ENCODE measurements around the gene KRT77.

DNA sequence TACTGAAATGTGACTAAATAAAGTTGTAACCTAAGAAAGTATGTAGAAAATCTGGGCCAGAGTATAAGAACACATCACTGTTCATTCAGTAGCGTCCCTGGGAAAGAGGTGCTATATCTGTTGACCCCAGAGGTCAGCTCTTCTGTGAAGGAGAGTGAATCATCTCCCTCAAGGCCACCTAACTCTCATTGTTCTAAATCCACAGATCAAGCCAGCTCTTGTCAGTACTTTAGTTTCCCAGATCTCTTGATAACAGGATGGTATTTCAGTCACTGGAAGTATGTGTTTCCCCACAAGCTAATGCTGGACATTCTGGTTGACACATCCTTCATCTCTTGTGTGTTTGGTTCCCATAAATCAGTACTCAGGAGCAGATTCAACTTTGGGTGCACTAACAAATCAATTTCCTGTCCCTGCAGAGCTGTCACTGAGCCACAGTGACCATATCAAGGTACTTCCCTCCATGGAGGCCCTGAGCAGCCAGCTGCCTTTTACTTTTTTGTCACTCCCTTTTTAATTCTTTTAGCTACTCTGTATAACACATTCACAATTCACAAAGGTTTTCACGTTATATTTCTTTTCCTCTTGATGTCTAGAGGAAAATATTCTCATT lies 30.9 kb downstream of the KRT77 start:
- TF ChIP-seq, protein P1, sequence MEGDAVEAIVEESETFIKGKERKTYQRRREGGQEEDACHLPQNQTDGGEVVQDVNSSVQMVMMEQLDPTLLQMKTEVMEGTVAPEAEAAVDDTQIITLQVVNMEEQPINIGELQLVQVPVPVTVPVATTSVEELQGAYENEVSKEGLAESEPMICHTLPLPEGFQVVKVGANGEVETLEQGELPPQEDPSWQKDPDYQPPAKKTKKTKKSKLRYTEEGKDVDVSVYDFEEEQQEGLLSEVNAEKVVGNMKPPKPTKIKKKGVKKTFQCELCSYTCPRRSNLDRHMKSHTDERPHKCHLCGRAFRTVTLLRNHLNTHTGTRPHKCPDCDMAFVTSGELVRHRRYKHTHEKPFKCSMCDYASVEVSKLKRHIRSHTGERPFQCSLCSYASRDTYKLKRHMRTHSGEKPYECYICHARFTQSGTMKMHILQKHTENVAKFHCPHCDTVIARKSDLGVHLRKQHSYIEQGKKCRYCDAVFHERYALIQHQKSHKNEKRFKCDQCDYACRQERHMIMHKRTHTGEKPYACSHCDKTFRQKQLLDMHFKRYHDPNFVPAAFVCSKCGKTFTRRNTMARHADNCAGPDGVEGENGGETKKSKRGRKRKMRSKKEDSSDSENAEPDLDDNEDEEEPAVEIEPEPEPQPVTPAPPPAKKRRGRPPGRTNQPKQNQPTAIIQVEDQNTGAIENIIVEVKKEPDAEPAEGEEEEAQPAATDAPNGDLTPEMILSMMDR (IDR thresholded peaks at IDR 0.05): no peak
- TF ChIP-seq POLR2AphosphoS5 (IDR thresholded peaks at IDR 0.05; ENCODE audit: insufficient read depth in 1 of 2, low read depth in 1 of 2) (no peak), POLR2A (IDR thresholded peaks at IDR 0.05) (no peak)

All from vagina (tissue), 2 donors.